ENCODE measurements around the gene SCAF1. TPM values are rescaled to one million over a fixed set of nuclear protein-coding genes. Genes with fewer than 3 reads are reported as not detected.
A peak's percentile ranks its signal among the peaks of the same experiment; 100 is the strongest.

Gene SCAF1
- total and polyA plus RNA-seq, 9 of the 15 experiments (the other 6 are each of a cell fraction or from before 2014, with no cell fraction given), result 0.20 to 79.0 (median 4.9) TPM

DNA sequence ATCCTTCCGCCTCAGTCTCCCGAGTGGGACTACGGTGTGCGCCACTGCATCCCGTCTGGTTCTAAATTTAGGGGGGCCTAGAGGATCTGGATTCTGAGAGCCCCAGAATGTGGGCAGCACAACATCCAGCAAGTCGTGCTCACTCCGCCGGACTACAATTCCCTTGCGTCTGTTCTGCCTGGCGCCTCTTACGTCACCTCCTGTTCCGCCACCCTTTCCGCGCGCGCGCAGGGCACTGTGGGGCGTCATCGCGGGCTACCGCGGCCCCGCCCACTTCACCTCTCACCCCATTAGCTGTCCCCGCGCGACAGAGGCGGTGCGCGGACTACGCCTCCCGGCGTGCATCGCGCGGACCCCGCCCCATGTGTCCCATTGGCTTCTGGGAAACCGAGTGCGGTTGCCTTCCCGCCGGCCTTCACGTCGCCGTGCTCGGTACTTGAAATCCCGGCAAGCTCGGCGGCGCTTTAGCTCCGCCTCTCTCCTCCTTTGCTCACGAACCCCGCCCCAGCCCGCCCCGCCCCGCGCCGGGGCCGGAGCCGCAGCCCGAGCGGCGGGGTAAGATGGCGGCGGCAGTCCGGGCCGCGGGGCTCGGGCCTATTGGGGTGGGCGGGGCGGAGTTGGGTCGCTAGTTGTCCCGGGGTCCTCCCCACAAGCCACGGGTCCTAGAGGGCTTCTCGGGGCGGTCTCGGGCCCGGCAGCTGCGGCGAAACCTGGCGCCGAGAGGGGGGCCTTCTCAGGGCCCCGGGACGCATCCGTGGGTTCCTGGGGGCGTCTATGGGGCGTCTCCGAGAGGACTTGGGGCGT is at the start of gene SCAF1 (continued):
- TF ChIP-seq, protein P1, sequence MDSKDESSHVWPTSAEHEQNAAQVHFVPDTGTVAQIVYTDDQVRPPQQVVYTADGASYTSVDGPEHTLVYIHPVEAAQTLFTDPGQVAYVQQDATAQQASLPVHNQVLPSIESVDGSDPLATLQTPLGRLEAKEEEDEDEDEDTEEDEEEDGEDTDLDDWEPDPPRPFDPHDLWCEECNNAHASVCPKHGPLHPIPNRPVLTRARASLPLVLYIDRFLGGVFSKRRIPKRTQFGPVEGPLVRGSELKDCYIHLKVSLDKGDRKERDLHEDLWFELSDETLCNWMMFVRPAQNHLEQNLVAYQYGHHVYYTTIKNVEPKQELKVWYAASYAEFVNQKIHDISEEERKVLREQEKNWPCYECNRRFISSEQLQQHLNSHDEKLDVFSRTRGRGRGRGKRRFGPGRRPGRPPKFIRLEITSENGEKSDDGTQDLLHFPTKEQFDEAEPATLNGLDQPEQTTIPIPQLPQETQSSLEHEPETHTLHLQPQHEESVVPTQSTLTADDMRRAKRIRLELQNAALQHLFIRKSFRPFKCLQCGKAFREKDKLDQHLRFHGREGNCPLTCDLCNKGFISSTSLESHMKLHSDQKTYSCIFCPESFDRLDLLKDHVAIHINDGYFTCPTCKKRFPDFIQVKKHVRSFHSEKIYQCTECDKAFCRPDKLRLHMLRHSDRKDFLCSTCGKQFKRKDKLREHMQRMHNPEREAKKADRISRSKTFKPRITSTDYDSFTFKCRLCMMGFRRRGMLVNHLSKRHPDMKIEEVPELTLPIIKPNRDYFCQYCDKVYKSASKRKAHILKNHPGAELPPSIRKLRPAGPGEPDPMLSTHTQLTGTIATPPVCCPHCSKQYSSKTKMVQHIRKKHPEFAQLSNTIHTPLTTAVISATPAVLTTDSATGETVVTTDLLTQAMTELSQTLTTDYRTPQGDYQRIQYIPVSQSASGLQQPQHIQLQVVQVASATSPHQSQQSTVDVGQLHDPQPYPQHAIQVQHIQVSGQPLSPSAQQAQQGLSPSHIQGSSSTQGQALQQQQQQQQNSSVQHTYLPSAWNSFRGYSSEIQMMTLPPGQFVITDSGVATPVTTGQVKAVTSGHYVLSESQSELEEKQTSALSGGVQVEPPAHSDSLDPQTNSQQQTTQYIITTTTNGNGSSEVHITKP (IDR thresholded peaks at IDR 0.05; ENCODE audit: partially characterized antibody), result peak; percentile 36
- TF ChIP-seq NFIC (IDR thresholded peaks at IDR 0.05) (no peak; the same call in 1 of the 2 replicates), SMAD3 (CRISPR knock-in tag; conservative IDR thresholded peaks at IDR 0.05) (peak; percentile 65; the same call in 1 of the 2 replicates), TFAM (CRISPR knock-in tag; conservative IDR thresholded peaks at IDR 0.05) (no peak), CEBPG (CRISPR knock-in tag; IDR thresholded peaks at IDR 0.05) (peak; percentile 89), CEBPG (tag; conservative IDR thresholded peaks at IDR 0.05 in 1 of 2, IDR thresholded peaks at IDR 0.05 in 1 of 2) (peak; percentile 79 to 93), NCOA6 (IDR thresholded peaks at IDR 0.05) (no peak), NR2C2 (CRISPR knock-in tag; IDR thresholded peaks at IDR 0.05) (peak; percentile 99), NR2C2 (tag; IDR thresholded peaks at IDR 0.05) (peak; percentile 99), HIVEP1 (CRISPR knock-in tag; IDR thresholded peaks at IDR 0.05) (no peak), TBL1XR1 (IDR thresholded peaks at IDR 0.05; ENCODE audit: low read length in 2 of 2) (0 out of 4 replicates have a peak, but pooled peaks of 1 of the 2 experiments have one; percentile 62), ZNF707 (CRISPR knock-in tag; conservative IDR thresholded peaks at IDR 0.05) (no peak), CBFB (CRISPR knock-in tag; IDR thresholded peaks at IDR 0.05) (no peak), E4F1 (CRISPR knock-in tag; IDR thresholded peaks at IDR 0.05; ENCODE audit: borderline replicate concordance) (no peak), ZNF280B (CRISPR knock-in tag; IDR thresholded peaks at IDR 0.05) (no peak), ETV6 (IDR thresholded peaks at IDR 0.05; ENCODE audit: borderline replicate concordance in 1 of 2, low read depth in 2 of 2, low read length in 1 of 2) (no peak), ETV6 (CRISPR knock-in tag; IDR thresholded peaks at IDR 0.05; ENCODE audit: borderline replicate concordance) (no peak)
- TF ChIP-seq, protein P2, sequence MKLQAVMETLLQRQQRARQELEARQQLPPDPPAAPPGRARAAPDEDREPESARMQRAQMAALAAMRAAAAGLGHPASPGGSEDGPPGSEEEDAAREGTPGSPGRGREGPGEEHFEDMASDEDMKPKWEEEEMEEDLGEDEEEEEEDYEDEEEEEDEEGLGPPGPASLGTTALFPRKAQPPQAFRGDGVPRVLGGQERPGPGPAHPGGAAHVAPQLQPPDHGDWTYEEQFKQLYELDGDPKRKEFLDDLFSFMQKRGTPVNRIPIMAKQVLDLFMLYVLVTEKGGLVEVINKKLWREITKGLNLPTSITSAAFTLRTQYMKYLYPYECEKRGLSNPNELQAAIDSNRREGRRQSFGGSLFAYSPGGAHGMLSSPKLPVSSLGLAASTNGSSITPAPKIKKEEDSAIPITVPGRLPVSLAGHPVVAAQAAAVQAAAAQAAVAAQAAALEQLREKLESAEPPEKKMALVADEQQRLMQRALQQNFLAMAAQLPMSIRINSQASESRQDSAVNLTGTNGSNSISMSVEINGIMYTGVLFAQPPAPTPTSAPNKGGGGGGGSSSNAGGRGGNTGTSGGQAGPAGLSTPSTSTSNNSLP (IDR thresholded peaks at IDR 0.05; ENCODE audit: borderline replicate concordance, low read depth, low read length), result no peak

Data from K562 (cell line).